Measurements from ENCODE around the gene KRT34.
"Not testable (repeated sequence)": the region's sequence is repeated elsewhere in the genome, so short reads cannot be mapped to it uniquely, and the experiment has no call there.

KRT34 gene

GRCh38 chr17:41390411-41390938 is 8.4 kb upstream of the KRT34 start:
- TF ChIP-seq, protein P1, sequence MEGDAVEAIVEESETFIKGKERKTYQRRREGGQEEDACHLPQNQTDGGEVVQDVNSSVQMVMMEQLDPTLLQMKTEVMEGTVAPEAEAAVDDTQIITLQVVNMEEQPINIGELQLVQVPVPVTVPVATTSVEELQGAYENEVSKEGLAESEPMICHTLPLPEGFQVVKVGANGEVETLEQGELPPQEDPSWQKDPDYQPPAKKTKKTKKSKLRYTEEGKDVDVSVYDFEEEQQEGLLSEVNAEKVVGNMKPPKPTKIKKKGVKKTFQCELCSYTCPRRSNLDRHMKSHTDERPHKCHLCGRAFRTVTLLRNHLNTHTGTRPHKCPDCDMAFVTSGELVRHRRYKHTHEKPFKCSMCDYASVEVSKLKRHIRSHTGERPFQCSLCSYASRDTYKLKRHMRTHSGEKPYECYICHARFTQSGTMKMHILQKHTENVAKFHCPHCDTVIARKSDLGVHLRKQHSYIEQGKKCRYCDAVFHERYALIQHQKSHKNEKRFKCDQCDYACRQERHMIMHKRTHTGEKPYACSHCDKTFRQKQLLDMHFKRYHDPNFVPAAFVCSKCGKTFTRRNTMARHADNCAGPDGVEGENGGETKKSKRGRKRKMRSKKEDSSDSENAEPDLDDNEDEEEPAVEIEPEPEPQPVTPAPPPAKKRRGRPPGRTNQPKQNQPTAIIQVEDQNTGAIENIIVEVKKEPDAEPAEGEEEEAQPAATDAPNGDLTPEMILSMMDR (IDR thresholded peaks at IDR 0.05; ENCODE audit: low read depth, low read length), result no peak
- DNase-seq (ENCODE audit: low read depth in 2 of 2), result no peak

DNA sequence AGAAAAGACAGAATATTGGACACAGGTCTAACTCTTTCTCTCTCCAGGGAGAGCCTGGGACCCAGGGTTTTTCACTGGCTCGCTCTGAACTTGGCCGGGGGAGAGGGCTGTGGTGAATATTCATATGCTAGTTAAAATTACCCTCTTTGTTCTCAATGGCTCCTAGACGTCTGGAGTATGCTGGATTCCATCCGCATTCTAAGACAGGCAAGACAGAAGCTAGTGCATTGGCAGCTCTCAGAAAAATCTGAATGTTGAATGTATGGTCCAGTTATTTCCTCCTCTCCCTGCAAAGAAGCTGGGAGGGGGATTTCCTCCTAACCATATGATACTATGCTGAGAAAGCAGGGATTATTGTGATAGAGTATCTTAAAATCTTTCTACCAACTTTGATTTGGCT is 5.6 kb upstream of the KRT34 start:
- DNase-seq (ENCODE audit: low read depth in 2 of 2), result no peak
- TF ChIP-seq, protein P1 (IDR thresholded peaks at IDR 0.05; ENCODE audit: low read depth, low read length), result no peak
- no peak overlapping the region for H3K4me3 ChIP-seq (replicated peaks in 1 of 2; ENCODE audit: low read depth in 2 of 2, low read length in 2 of 2)

More at GRCh38 chr17:41390411-41390938, 8.4 kb upstream of the KRT34 start:
- no peak overlapping the region for H3K4me3 ChIP-seq (replicated peaks in 1 of 2; ENCODE audit: low read depth in 2 of 2, low read length in 2 of 2)

DNA sequence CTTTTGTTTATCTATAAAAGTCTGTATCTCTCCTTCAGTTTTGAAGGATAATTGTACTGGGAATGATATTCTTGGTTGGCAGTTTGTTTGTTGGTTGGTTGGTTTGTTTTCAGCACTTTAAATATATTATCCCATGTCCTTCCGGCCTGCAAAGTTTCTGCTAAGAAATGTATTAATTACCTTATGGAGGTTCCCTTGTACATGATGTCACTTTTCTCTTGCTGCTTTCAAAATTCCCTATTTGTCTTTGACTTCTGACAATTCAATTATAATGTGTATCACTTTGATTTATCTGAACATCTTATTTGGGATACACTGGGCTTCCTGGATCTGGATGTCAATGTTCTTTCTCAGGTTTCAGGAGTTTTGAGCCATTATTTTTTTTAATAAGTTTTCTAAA is 4.1 kb upstream of the KRT34 start:
- no peak overlapping the region for H3K4me3 ChIP-seq (replicated peaks in 1 of 2; ENCODE audit: low read depth in 2 of 2, low read length in 2 of 2)
- no peak for DNase-seq (ENCODE audit: low read depth in 2 of 2)
- TF ChIP-seq, protein P1 (IDR thresholded peaks at IDR 0.05; ENCODE audit: low read depth, low read length), result no peak

GRCh38 chr17:41383690-41384089 is 1.6 kb upstream of the KRT34 start:
- no peak overlapping the region for H3K4me3 ChIP-seq (replicated peaks in 1 of 2; ENCODE audit: low read depth in 2 of 2, low read length in 2 of 2)
- TF ChIP-seq, protein P1 (IDR thresholded peaks at IDR 0.05; ENCODE audit: low read depth, low read length), result no peak
- no peak for DNase-seq (ENCODE audit: low read depth in 2 of 2)

GRCh38 chr17:41382394-41382793 is 288 bp upstream of the KRT34 start:
- DNase-seq (ENCODE audit: low read depth in 2 of 2), result peak in 1 of 2 donors; percentile 83
- TF ChIP-seq, protein P1 (IDR thresholded peaks at IDR 0.05; ENCODE audit: low read depth, low read length), result no peak
- H3K4me3 ChIP-seq (replicated peaks in 1 of 2; ENCODE audit: low read depth in 2 of 2, low read length in 2 of 2), result no peak overlapping the region

- H3K4me3 ChIP-seq (replicated peaks in 1 of 2; ENCODE audit: low read depth in 2 of 2, low read length in 2 of 2), result not testable (repeated sequence)
- peak in 1 of 2 donors; percentile 88 for DNase-seq (ENCODE audit: low read depth in 2 of 2)
Measured at GRCh38 chr17:41380091-41380490, 2.0 kb downstream of the KRT34 start.

GRCh38 chr17:41377546-41377945 is 4.6 kb downstream of the KRT34 start:
- H3K4me3 ChIP-seq (replicated peaks in 1 of 2; ENCODE audit: low read depth in 2 of 2, low read length in 2 of 2), result no peak overlapping the region
- TF ChIP-seq, protein P1 (IDR thresholded peaks at IDR 0.05; ENCODE audit: low read depth, low read length), result no peak
- peak in 1 of 2 donors; percentile 20 for DNase-seq (ENCODE audit: low read depth in 2 of 2)
